Measurements from ENCODE around the gene MINK1. TPM values are rescaled to one million over a fixed set of nuclear protein-coding genes. Genes with fewer than 3 reads are reported as not detected.
"Not testable (repeated sequence)": the region's sequence is repeated elsewhere in the genome, so short reads cannot be mapped to it uniquely, and the experiment has no call there.

Gene MINK1
- total RNA-seq, 4 donors from 2014 or later: 128 to 406 (median 181) TPM

GRCh38 chr17:4908301-4908700, 75.2 kb downstream of the MINK1 start:
- DNase-seq: no peak
- H3K4me1 ChIP-seq: peaks cover 3 to 12% (median 7%) of the 10 kb centered on the region in 4 donors
- no peaks in the 10 kb centered on the region for H3K27me3 ChIP-seq
- no peak overlapping the region for H3K4me3 ChIP-seq
- H3K36me3 ChIP-seq: no peaks in the 10 kb centered on the region
- H3K27ac ChIP-seq: peak overlapping the region in 2 of 4 donors; percentile 4 to 53
- no peaks in the 10 kb centered on the region for H3K9me3 ChIP-seq
- WGBS, 2 donors (ENCODE audit: low coverage in 1 of 2): 71 to 83% methylated on average over 4 to 10 of the region's 10 CpGs
- in situ Hi-C loops (cut with MboI; ENCODE audit: low pct_ligation_motif_present in 1 of 4, low pct_unique_long_range_greater_than_20kb in 1 of 4, low sequenced_read_pairs in 3 of 4) (loop anchor here in 2 of 4 donors (25.0 kb wide), 1 partner anchor 154 kb away; no protein-coding TSS in a partner anchor), intact Hi-C loops (cut with DNase I; ENCODE audit: low total_unique reads) (loop anchor here (5.0 kb wide), 1 partner anchor 154 kb away; no protein-coding TSS in a partner anchor)
- TF ChIP-seq CTCF (IDR thresholded peaks at IDR 0.05) (no peak), POLR2AphosphoS5 (IDR thresholded peaks at IDR 0.05) (no peak), POLR2A (IDR thresholded peaks at IDR 0.05) (no peak), EP300 (IDR thresholded peaks at IDR 0.05; ENCODE audit: low read depth) (no peak)

GRCh38 chr17:4908711-4909496, 75.8 kb downstream of the MINK1 start:
- Histone ChIP-seq H3K4me1 (peaks cover 3 to 11% (median 7%) of the 10 kb centered on the region in 4 donors), H3K9me3 (no peaks in the 10 kb centered on the region), H3K27ac (peak overlapping the region in 3 of 4 donors; percentile 4 to 53 (median 52)), H3K27me3 (no peaks in the 10 kb centered on the region), H3K36me3 (no peaks in the 10 kb centered on the region), H3K4me3 (no peak overlapping the region)
- WGBS, 2 donors (ENCODE audit: low coverage in 1 of 2): 20 to 23% methylated on average over 2 to 20 of the region's 20 CpGs
- DNase-seq: peak; percentile 90
- intact Hi-C loops (cut with DNase I; ENCODE audit: low total_unique reads) (loop anchor here (5.0 kb wide), 1 partner anchor 153 kb away; no protein-coding TSS in a partner anchor), in situ Hi-C loops (cut with MboI; ENCODE audit: low pct_ligation_motif_present in 1 of 4, low pct_unique_long_range_greater_than_20kb in 1 of 4, low sequenced_read_pairs in 3 of 4) (loop anchor here in 2 of 4 donors (25.0 kb wide), 1 partner anchor 153 kb away; no protein-coding TSS in a partner anchor)
- no peak for TF ChIP-seq EP300 (IDR thresholded peaks at IDR 0.05; ENCODE audit: low read depth)
- no peak for TF ChIP-seq POLR2A (IDR thresholded peaks at IDR 0.05)
- peak in 2 of 3 donors; percentile 20 to 46 for TF ChIP-seq POLR2AphosphoS5 (IDR thresholded peaks at IDR 0.05)
- peak; percentile 79 to 96 (median 84) for TF ChIP-seq CTCF (IDR thresholded peaks at IDR 0.05)

GRCh38 chr17:4913994-4914393, 80.9 kb downstream of the MINK1 start:
- intact Hi-C loops (cut with DNase I; ENCODE audit: low total_unique reads): no loop called here

GRCh38 chr17:4914551-4914950, 81.4 kb downstream of the MINK1 start:
- intact Hi-C loops (cut with DNase I; ENCODE audit: low total_unique reads); H3K4me3 ChIP-seq; DNase-seq; H3K27ac ChIP-seq; H3K27me3 ChIP-seq; H3K9me3 ChIP-seq; H3K36me3 ChIP-seq; H3K4me1 ChIP-seq: not testable (repeated sequence)
- WGBS, 2 donors (ENCODE audit: low coverage in 1 of 2): 76 to 80% methylated on average over 3 to 4 of the region's 4 CpGs
- in situ Hi-C loops (cut with MboI; ENCODE audit: low pct_ligation_motif_present in 1 of 4, low pct_unique_long_range_greater_than_20kb in 1 of 4, low sequenced_read_pairs in 3 of 4): loop anchor here in 3 of 4 donors (5.0 to 25.0 kb wide), 4 partner anchors 60 to 150 kb away; partner anchors contain the start of gene CAMTA2 (in 1 of the 3)

More at GRCh38 chr17:4913994-4914393, 80.9 kb downstream of the MINK1 start:
- H3K4me3 ChIP-seq: no peak overlapping the region
- no peak overlapping the region for H3K27ac ChIP-seq
- peaks cover 3 to 13% (median 10%) of the 10 kb centered on the region in 4 donors for H3K4me1 ChIP-seq
- no peaks in the 10 kb centered on the region for H3K27me3 ChIP-seq
- WGBS, 2 donors (ENCODE audit: low coverage in 1 of 2): 38 to 53% methylated on average over 1 of the region's 1 CpG
- in situ Hi-C loops (cut with MboI; ENCODE audit: low pct_ligation_motif_present in 1 of 4, low pct_unique_long_range_greater_than_20kb in 1 of 4, low sequenced_read_pairs in 3 of 4): loop anchor here in 3 of 4 donors (5.0 to 25.0 kb wide), 4 partner anchors 61 to 151 kb away; partner anchors contain the start of gene CAMTA2 (in 1 of the 3)
- no peak for DNase-seq
- TF ChIP-seq CTCF (IDR thresholded peaks at IDR 0.05) (peak in 1 of 5 experiments; percentile 25), EP300 (IDR thresholded peaks at IDR 0.05; ENCODE audit: low read depth) (no peak)
- no peaks in the 10 kb centered on the region for H3K36me3 ChIP-seq
- no peaks in the 10 kb centered on the region for H3K9me3 ChIP-seq

Measured in transverse colon (tissue), 4 donors.